ENCODE measurements around the gene PUS7L. TPM values are rescaled to one million over a fixed set of nuclear protein-coding genes. Genes with fewer than 3 reads are reported as not detected.

PUS7L gene
- total and polyA plus RNA-seq, 2 donors (not counting 1 experiment from before 2014, with no cell fraction given) = 2.6 to 23.5 TPM

DNA sequence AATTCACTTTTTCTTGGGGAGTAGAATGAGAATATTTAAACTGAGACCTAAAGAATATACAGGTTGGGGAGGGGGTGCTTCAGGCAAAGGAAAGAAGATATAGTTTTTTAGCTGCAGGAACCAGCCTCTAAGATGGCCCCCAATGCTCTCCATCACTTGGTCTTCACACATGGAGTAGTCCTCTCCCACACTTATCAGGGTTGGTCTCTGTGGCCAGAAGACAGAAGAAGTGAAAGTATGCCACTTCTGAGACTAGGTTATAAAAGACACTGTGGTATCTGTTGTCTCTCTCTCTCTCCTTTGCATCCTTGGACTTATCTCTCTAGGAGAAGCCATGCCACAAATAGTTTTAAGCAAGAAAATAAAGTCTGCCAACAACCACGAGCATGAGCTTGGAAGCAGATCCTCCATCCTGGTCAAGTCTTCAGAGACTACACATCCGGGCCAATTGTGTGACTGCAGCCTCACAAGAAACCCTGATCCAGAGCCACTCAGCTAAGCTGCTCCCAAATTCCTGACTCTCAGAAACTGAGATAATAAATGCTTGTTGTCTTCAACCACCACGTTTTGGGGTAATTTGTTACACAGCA lies 18.0 kb downstream of the PUS7L start:
- Histone ChIP-seq H3K36me3 (replicated peaks in 1 of 2; ENCODE audit: control extremely low read depth in 1 of 2, control insufficient read depth in 1 of 2, extremely low read depth in 1 of 2, insufficient read depth in 2 of 2, low read length in 1 of 2) (peaks cover 2 to 28% of the 10 kb centered on the region in 2 experiments), H3K27ac (ENCODE audit: low read length in 2 of 2) (no peak overlapping the region), H3K9me3 (ENCODE audit: control extremely low read depth in 1 of 3, control insufficient read depth in 2 of 3, insufficient read depth in 1 of 3, low read length in 2 of 3) (no peaks in the 10 kb centered on the region), H3K79me2 (ENCODE audit: control insufficient read depth, insufficient read depth, low read length) (no peaks in the 10 kb centered on the region), H3K4me3 (ENCODE audit: control extremely low read depth in 1 of 5, extremely low read depth in 1 of 5, insufficient read depth in 1 of 5, low read depth in 2 of 5, low read length in 4 of 5) (no peak overlapping the region), H3K9ac (ENCODE audit: low read length) (no peak overlapping the region), H3K27me3 (replicated peaks in 1 of 4; ENCODE audit: control extremely low read depth in 1 of 4, control insufficient read depth in 3 of 4, insufficient read depth in 4 of 4, low read length in 3 of 4) (no peaks in the 10 kb centered on the region), H4K20me1 (ENCODE audit: control insufficient read depth, insufficient read depth, low read length, poor library complexity, severe bottlenecking) (no peaks in the 10 kb centered on the region), H3K4me2 (replicated peaks; ENCODE audit: low read depth, low read length, poor library complexity, severe bottlenecking) (no peak overlapping the region), H2AFZ (ENCODE audit: insufficient read depth, low read depth, low read length, poor library complexity, severe bottlenecking) (no peak overlapping the region), H3K4me1 (ENCODE audit: control insufficient read depth in 2 of 2, insufficient read depth in 2 of 2, low read length in 2 of 2) (no peaks in the 10 kb centered on the region)
- Mint-ChIP-seq H3K4me1 (no peaks in the 10 kb centered on the region), H3K4me3 (no peak overlapping the region), H3K27me3 (no peaks in the 10 kb centered on the region), H3K27ac (no peak overlapping the region), H3K9me3 (ENCODE audit: insufficient read depth) (no peaks in the 10 kb centered on the region)
- ChIA-PET POLR2A (no interaction called here), CTCF (no interaction called here)
- intact Hi-C loops (cut with micrococcal nuclease) = no loop called here
- TF ChIP-seq EZH2 (IDR thresholded peaks at IDR 0.05; ENCODE audit: borderline replicate concordance, insufficient read depth, low read depth, low read length, poor library complexity, severe bottlenecking) = no peak
- TF ChIP-seq, protein P1, sequence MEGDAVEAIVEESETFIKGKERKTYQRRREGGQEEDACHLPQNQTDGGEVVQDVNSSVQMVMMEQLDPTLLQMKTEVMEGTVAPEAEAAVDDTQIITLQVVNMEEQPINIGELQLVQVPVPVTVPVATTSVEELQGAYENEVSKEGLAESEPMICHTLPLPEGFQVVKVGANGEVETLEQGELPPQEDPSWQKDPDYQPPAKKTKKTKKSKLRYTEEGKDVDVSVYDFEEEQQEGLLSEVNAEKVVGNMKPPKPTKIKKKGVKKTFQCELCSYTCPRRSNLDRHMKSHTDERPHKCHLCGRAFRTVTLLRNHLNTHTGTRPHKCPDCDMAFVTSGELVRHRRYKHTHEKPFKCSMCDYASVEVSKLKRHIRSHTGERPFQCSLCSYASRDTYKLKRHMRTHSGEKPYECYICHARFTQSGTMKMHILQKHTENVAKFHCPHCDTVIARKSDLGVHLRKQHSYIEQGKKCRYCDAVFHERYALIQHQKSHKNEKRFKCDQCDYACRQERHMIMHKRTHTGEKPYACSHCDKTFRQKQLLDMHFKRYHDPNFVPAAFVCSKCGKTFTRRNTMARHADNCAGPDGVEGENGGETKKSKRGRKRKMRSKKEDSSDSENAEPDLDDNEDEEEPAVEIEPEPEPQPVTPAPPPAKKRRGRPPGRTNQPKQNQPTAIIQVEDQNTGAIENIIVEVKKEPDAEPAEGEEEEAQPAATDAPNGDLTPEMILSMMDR (IDR thresholded peaks at IDR 0.05) = no peak
- ATAC-seq (ENCODE audit: low read depth) (no peak), DNase-seq (no peak)
- WGBS (ENCODE audit: insufficient coverage) = 100% methylated on average over 2 of the region's 3 CpGs

DNA sequence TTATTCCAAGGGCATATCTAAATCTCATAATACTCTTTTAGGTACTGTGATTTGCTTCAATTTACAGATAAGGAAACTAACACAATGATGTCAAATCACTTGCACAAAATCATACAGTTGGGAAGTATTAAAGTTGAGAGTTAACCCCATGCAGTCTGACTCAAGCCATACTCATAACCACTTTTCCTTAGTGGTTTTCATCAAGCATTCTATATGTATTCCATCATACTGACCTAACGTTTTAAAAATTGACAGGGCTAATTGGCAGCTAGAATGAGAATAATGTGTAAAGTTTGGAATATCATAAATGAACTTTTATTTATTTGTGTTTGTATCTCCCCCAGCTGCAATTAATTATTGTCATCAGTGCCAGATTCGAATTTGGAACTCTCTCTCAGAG lies 20.9 kb downstream of the PUS7L start:
- no peak overlapping the region for H3K9ac ChIP-seq (ENCODE audit: low read length)
- H3K36me3 ChIP-seq (replicated peaks in 1 of 2; ENCODE audit: control extremely low read depth in 1 of 2, control insufficient read depth in 1 of 2, extremely low read depth in 1 of 2, insufficient read depth in 2 of 2, low read length in 1 of 2) = peaks cover 2 to 22% of the 10 kb centered on the region in 2 experiments
- H3K4me2 ChIP-seq (replicated peaks; ENCODE audit: low read depth, low read length, poor library complexity, severe bottlenecking) = no peak overlapping the region
- no peaks in the 10 kb centered on the region for H3K9me3 ChIP-seq (ENCODE audit: control extremely low read depth in 1 of 3, control insufficient read depth in 2 of 3, insufficient read depth in 1 of 3, low read length in 2 of 3)
- no peak for TF ChIP-seq EZH2 (IDR thresholded peaks at IDR 0.05; ENCODE audit: borderline replicate concordance, insufficient read depth, low read depth, low read length, poor library complexity, severe bottlenecking)
- TF ChIP-seq, protein P1 (IDR thresholded peaks at IDR 0.05) = no peak
- intact Hi-C loops (cut with micrococcal nuclease) = no loop called here
- Mint-ChIP-seq H3K27me3 (no peaks in the 10 kb centered on the region), H3K27ac (no peak overlapping the region), H3K4me3 (no peak overlapping the region), H3K4me1 (no peaks in the 10 kb centered on the region), H3K9me3 (ENCODE audit: insufficient read depth) (no peaks in the 10 kb centered on the region)
- H3K4me3 ChIP-seq (ENCODE audit: control extremely low read depth in 1 of 5, extremely low read depth in 1 of 5, insufficient read depth in 1 of 5, low read depth in 2 of 5, low read length in 4 of 5) = no peak overlapping the region
- ChIA-PET CTCF (no interaction called here), POLR2A (no interaction called here)
- H4K20me1 ChIP-seq (ENCODE audit: control insufficient read depth, insufficient read depth, low read length, poor library complexity, severe bottlenecking) = no peaks in the 10 kb centered on the region
- DNase-seq (no peak), ATAC-seq (ENCODE audit: low read depth) (no peak)
- H2AFZ ChIP-seq (ENCODE audit: insufficient read depth, low read depth, low read length, poor library complexity, severe bottlenecking) = no peak overlapping the region
- H3K79me2 ChIP-seq (ENCODE audit: control insufficient read depth, insufficient read depth, low read length) = no peaks in the 10 kb centered on the region
- H3K27ac ChIP-seq (ENCODE audit: low read length in 2 of 2) = no peak overlapping the region
- WGBS (ENCODE audit: insufficient coverage) = no CpG with 5 or more reads among the region's 2 CpGs
- H3K4me1 ChIP-seq (ENCODE audit: control insufficient read depth in 2 of 2, insufficient read depth in 2 of 2, low read length in 2 of 2) = no peaks in the 10 kb centered on the region
- no peaks in the 10 kb centered on the region for H3K27me3 ChIP-seq (replicated peaks in 1 of 4; ENCODE audit: control extremely low read depth in 1 of 4, control insufficient read depth in 3 of 4, insufficient read depth in 4 of 4, low read length in 3 of 4)
